ENCODE results near the gene ZSWIM6. TPM values are rescaled to one million over a fixed set of nuclear protein-coding genes. Genes with fewer than 3 reads are reported as not detected.

Gene ZSWIM6
- total RNA-seq, 1 donor from 2014 or later, result 40.1 TPM

- no peaks in the 10 kb centered on the region for H3K27me3 Mint-ChIP-seq (ENCODE audit: low read depth, unreplicated experiment)
- no peak for FAIRE-seq
- Histone ChIP-seq H3K79me2 (ENCODE audit: insufficient read depth, low read length) (peaks cover 95% of the 10 kb centered on the region), H3K4me3 (ENCODE audit: insufficient read depth, low read depth, low read length) (no peak overlapping the region), H3K27ac (ENCODE audit: low read depth, low read length) (no peak overlapping the region), H2AFZ (ENCODE audit: low read depth, low read length) (no peak overlapping the region), H3K4me2 (ENCODE audit: low read length) (no peak overlapping the region), H3K27me3 (ENCODE audit: insufficient read depth, low read length) (no peaks in the 10 kb centered on the region), H3K9ac (ENCODE audit: low read length) (no peak overlapping the region), H4K20me1 (ENCODE audit: insufficient read depth, low read length) (peaks cover 82% of the 10 kb centered on the region), H3K9me3 (ENCODE audit: insufficient read depth, low read depth, low read length) (no peaks in the 10 kb centered on the region), H3K36me3 (ENCODE audit: insufficient read depth, low read length) (no peaks in the 10 kb centered on the region), H3K4me1 (ENCODE audit: insufficient read depth, low read length) (peaks cover 24% of the 10 kb centered on the region)
- H3K36me3 Mint-ChIP-seq (ENCODE audit: low read depth, unreplicated experiment), result peaks cover 11% of the 10 kb centered on the region
- peaks cover 51% of the 10 kb centered on the region for H3K4me1 Mint-ChIP-seq (ENCODE audit: low read depth, unreplicated experiment)
- no peak overlapping the region for H3K4me3 Mint-ChIP-seq (ENCODE audit: unreplicated experiment)
- no peak overlapping the region for H3K27ac Mint-ChIP-seq (ENCODE audit: unreplicated experiment)
- no peak for DNase-seq (ENCODE audit: low read depth)
- no peaks in the 10 kb centered on the region for H3K9me3 Mint-ChIP-seq (ENCODE audit: unreplicated experiment)
- TF ChIP-seq, protein P1, sequence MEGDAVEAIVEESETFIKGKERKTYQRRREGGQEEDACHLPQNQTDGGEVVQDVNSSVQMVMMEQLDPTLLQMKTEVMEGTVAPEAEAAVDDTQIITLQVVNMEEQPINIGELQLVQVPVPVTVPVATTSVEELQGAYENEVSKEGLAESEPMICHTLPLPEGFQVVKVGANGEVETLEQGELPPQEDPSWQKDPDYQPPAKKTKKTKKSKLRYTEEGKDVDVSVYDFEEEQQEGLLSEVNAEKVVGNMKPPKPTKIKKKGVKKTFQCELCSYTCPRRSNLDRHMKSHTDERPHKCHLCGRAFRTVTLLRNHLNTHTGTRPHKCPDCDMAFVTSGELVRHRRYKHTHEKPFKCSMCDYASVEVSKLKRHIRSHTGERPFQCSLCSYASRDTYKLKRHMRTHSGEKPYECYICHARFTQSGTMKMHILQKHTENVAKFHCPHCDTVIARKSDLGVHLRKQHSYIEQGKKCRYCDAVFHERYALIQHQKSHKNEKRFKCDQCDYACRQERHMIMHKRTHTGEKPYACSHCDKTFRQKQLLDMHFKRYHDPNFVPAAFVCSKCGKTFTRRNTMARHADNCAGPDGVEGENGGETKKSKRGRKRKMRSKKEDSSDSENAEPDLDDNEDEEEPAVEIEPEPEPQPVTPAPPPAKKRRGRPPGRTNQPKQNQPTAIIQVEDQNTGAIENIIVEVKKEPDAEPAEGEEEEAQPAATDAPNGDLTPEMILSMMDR (IDR thresholded peaks at IDR 0.05; ENCODE audit: insufficient read depth, low read depth, low read length), result no peak
- TF ChIP-seq EZH2 (IDR thresholded peaks at IDR 0.05; ENCODE audit: insufficient read depth, low read length), result no peak
These were observed 66.4 kb downstream of the ZSWIM6 start for GRCh38 chr5:61398440-61398839.

DNA sequence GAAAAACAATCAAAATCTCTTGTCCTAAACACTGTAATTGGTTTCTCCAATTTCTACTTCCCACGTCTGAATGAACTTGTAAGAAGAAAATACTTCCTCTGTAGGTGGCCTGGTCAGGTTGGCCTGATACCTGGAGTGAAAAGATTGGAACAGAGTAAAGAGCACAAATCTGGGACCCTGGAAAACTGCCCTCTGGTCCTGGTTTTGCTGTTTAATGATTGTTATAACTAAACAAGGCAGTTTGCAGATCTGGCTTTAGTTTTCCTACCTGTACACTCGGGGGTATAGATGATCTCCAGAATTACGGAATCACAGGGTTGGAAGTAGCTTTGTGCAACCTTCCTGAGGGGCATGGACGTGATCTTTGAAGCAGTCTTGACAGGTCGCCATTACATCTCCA, 67.6 kb downstream of the ZSWIM6 start:
- Histone ChIP-seq H3K4me2 (ENCODE audit: low read length) (no peak overlapping the region), H3K27me3 (ENCODE audit: insufficient read depth, low read length) (no peaks in the 10 kb centered on the region), H3K36me3 (ENCODE audit: insufficient read depth, low read length) (no peaks in the 10 kb centered on the region), H3K9me3 (ENCODE audit: insufficient read depth, low read depth, low read length) (no peaks in the 10 kb centered on the region), H3K4me3 (ENCODE audit: insufficient read depth, low read depth, low read length) (no peak overlapping the region), H2AFZ (ENCODE audit: low read depth, low read length) (no peak overlapping the region), H3K27ac (ENCODE audit: low read depth, low read length) (no peak overlapping the region), H3K79me2 (ENCODE audit: insufficient read depth, low read length) (peaks cover 94% of the 10 kb centered on the region), H3K9ac (ENCODE audit: low read length) (no peak overlapping the region), H3K4me1 (ENCODE audit: insufficient read depth, low read length) (peaks cover 21% of the 10 kb centered on the region), H4K20me1 (ENCODE audit: insufficient read depth, low read length) (peaks cover 74% of the 10 kb centered on the region)
- Mint-ChIP-seq H3K4me1 (ENCODE audit: low read depth, unreplicated experiment) (peaks cover 51% of the 10 kb centered on the region), H3K9me3 (ENCODE audit: unreplicated experiment) (no peaks in the 10 kb centered on the region), H3K4me3 (ENCODE audit: unreplicated experiment) (no peak overlapping the region), H3K36me3 (ENCODE audit: low read depth, unreplicated experiment) (peaks cover 6% of the 10 kb centered on the region), H3K27me3 (ENCODE audit: low read depth, unreplicated experiment) (no peaks in the 10 kb centered on the region), H3K27ac (ENCODE audit: unreplicated experiment) (no peak overlapping the region)
- TF ChIP-seq, protein P1 (IDR thresholded peaks at IDR 0.05; ENCODE audit: insufficient read depth, low read depth, low read length), result no peak
- no peak for TF ChIP-seq EZH2 (IDR thresholded peaks at IDR 0.05; ENCODE audit: insufficient read depth, low read length)
- FAIRE-seq (no peak), DNase-seq (ENCODE audit: low read depth) (no peak)

- H3K9me3 ChIP-seq (ENCODE audit: insufficient read depth, low read depth, low read length), result no peaks in the 10 kb centered on the region
- Mint-ChIP-seq H3K4me3 (ENCODE audit: unreplicated experiment) (no peak overlapping the region), H3K9me3 (ENCODE audit: unreplicated experiment) (no peaks in the 10 kb centered on the region), H3K27me3 (ENCODE audit: low read depth, unreplicated experiment) (no peaks in the 10 kb centered on the region), H3K36me3 (ENCODE audit: low read depth, unreplicated experiment) (peaks cover 6% of the 10 kb centered on the region), H3K4me1 (ENCODE audit: low read depth, unreplicated experiment) (peaks cover 53% of the 10 kb centered on the region), H3K27ac (ENCODE audit: unreplicated experiment) (no peak overlapping the region)
- H3K27me3 ChIP-seq (ENCODE audit: insufficient read depth, low read length), result no peaks in the 10 kb centered on the region
- DNase-seq (ENCODE audit: low read depth), result peak; percentile 85
- no peak overlapping the region for H3K9ac ChIP-seq (ENCODE audit: low read length)
- H3K4me1 ChIP-seq (ENCODE audit: insufficient read depth, low read length), result peaks cover 21% of the 10 kb centered on the region
- no peak for FAIRE-seq
- no peak overlapping the region for H2AFZ ChIP-seq (ENCODE audit: low read depth, low read length)
- no peak overlapping the region for H3K4me3 ChIP-seq (ENCODE audit: insufficient read depth, low read depth, low read length)
- H4K20me1 ChIP-seq (ENCODE audit: insufficient read depth, low read length), result peaks cover 58% of the 10 kb centered on the region
- H3K27ac ChIP-seq (ENCODE audit: low read depth, low read length), result no peak overlapping the region
- TF ChIP-seq, protein P1 (IDR thresholded peaks at IDR 0.05; ENCODE audit: insufficient read depth, low read depth, low read length), result no peak
- no peak for TF ChIP-seq EZH2 (IDR thresholded peaks at IDR 0.05; ENCODE audit: insufficient read depth, low read length)
- H3K79me2 ChIP-seq (ENCODE audit: insufficient read depth, low read length), result peaks cover 93% of the 10 kb centered on the region
- peak overlapping the region; percentile 17 for H3K4me2 ChIP-seq (ENCODE audit: low read length)
- no peaks in the 10 kb centered on the region for H3K36me3 ChIP-seq (ENCODE audit: insufficient read depth, low read length)
These were observed 69.7 kb downstream of the ZSWIM6 start for GRCh38 chr5:61401726-61402125.
